HTR-8/SVneo (cell line): ENCODE results near the gene SVEP1.
A peak's percentile ranks its signal among the peaks of the same experiment; 100 is the strongest.
"Not testable (repeated sequence)": the region's sequence is repeated elsewhere in the genome, so short reads cannot be mapped to it uniquely, and the experiment has no call there.

Experiments used
- DNase-seq: peaks from one replicate; pipeline ENCODE4 v3.0.0; 2011; ENCODE audit warnings: low spot score, mixed read lengths; ENCODE audit not compliant: insufficient read length
- FAIRE-seq: peaks from 2 replicates; lab custom pipeline; 2011; peaks lifted over from hg19 to GRCh38; lab: Jason Lieb, UNC

SVEP1 gene

DNA sequence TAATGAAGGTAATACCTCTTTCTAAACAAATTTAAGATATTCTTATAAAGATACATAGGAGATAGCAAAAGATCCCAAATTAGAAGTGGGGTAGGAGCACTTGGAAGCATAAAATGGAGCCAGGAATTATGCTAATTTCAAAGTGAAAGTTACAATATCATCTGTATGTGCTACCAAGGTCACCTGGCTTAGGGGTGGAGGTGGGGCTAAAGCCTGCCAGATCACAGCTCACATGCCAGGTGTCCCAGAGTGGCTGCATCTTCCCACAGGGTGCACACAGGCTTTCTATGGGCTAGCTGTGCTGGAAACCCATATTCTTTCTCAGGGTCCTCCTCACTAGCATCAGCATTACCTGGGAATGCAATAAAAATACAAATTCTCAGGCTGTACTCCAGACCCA lies 123.7 kb downstream of the SVEP1 start:
- FAIRE-seq = no peak
- no peak for DNase-seq

DNA sequence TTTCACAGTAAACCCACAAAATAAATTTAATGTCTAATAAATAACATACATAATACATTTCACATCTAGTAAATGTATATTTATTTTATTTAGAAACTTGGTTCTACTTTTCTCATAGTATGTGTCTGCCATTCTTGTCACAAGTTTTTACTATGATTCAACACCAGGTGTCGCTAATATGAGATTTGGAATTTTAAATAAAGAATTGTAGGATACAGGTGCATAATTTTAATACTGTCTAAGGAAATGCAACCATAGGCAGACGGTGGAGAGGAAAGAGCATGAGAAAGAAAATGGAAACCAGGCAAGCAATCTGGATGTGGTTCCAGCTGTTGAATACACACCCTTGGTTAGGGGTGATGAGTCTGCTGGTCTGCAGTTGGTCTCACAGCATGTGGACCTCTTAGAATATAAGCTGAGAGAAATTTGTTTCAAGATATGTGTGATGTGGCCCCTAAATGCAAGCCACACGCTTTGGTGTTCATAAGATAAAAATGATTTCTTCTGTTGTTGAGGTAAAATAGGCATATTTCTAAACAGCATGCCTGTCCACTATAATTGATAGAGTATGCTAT lies 127.2 kb downstream of the SVEP1 start:
- FAIRE-seq (no peak), DNase-seq (no peak)

DNA sequence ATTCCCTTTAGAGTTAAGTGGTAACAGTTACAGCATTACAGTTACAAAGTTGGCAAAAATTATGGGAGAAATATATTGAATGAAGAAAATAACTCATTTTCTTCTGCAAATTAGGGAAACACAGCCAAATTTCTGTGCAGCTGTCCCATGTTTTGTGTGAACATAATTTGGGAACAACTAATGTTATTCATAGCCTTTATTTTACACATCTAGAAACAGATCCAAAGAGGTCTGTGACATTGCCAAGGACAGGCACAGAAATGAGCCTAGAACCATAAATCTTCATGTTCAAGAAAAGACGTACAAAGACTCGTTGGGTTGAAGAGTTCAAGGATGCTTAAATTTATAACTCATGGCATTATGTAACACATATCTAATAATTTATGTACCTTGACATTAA lies 127.8 kb downstream of the SVEP1 start:
- DNase-seq (no peak), FAIRE-seq (no peak)

DNA sequence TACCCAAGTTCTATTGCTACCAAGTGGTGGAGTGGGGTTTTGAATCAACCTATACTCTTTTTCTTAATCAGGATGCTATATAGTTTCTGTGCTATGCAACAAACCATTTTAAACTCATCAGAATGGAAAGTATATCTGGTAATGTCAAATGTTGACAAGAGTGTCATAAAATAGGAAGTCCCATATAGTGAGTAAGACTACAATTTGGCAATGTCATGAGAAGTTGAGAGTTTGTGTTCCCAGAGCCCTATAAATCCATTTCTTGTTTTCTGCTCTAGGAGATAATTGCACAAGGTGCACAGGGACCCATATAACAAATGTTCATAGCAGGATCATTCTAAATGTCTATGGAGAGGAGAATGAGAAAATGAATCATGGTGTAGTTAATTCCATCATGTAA lies 132.1 kb downstream of the SVEP1 start:
- FAIRE-seq = no peak
- no peak for DNase-seq

DNA sequence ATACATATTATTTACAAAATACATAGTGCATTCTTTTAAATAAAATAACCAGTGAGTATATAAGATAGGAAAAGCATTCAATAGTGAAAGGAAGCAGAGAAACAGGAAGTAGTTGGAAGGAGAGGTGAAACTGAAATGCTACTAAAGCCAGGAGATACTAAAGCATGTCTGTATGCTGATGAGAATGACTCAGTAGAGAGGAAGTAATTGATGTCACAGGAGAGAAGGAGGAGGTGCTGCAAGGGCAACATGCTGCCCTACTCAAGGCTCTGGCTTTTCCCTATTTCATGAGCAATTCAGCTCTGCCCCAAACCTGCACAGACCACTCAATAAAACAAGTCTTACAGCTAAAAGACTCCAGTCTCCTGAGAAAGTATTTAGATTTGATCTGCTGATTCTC lies 133.4 kb downstream of the SVEP1 start:
- DNase-seq (no peak), FAIRE-seq (no peak)

DNA sequence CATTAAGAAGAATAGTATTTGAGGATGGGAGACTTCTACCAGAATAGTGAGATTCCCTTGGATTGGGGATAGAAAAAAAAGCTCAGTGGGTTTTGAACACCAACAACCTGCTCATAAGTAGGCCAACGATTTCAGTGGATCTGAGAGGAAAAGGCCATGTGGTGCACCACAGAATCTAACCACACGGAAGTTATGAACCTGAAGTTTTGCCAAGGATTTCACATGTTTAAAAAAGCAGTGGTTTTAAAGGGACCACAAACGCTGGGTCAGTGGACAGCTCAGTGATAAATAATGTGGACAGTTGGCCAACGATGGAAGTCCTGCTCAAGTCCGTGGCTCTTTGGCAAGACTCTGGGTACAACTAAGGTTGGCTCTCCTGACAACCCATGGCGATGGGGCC lies 134.6 kb downstream of the SVEP1 start:
- DNase-seq = no peak
- no peak for FAIRE-seq

DNA sequence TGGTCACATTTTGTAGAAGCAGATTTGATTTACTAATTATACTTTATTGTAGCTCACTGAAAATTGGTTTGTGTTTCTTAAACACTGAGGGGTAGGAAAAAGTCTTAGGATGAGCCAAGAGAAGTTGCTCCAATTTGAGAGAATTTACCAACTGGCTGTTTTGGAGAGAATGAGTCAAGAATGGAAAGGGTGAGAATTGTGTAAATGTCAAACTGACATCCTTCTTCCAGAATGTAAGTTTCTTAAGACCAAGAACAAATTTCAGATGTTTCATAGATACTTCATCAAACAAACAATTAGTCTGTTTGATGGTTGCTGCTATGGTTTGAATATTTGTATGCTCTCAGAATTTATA lies 135.7 kb downstream of the SVEP1 start:
- no peak for DNase-seq
- FAIRE-seq = no peak

DNA sequence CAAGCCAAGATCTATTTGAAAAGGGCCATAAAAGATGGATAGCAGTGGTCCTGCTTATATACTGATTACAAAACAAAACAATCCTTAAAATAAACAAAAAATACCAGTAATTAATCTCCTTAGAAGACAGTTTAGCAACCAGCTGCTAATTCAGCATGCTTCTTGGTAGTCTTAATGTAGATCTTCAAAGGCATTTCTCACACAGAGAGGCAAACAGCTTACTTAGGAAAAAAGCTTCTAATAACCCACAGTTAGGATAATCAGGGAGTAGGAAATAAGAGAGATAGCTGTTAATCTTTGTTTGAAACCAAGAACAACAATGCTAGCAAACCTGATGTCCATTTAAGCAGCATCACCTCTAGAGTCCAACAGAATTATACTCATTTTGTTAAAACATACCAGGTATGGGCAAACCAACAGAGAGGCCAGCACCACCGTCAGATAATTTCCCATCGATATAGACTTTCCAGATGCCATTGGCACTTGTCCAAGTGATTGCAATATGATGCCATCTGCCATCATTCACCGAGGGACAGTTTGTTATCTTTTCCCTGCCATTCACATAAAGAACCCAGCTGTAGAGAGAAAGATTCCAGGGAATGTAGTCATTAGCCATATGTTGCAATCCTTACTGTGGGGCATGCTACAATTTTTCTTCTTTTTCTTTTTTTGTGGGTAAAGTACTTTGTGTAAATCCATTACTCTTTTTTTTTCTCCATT lies 136.2 kb downstream of the SVEP1 start:
- peak; percentile 73 for DNase-seq

DNA sequence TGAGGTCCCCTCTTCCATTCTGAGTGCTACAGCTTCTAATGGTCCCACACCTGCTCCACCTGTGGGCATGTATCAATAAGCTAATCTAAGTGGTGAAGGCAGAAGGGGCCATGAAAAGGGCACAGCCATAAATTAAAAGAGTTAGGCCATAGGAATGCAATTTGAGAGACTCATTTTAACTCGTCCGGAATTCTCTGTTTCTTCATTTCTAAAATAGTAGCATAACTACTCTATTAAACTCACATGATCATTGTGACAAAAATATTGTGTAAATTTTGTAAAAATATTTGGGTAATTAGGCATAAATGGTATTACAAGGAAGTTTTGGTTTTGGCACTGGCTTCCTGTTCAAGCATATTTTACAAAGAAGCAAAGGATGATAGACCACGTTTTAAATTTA lies 138.7 kb downstream of the SVEP1 start:
- no peak for FAIRE-seq

More for the DNA sequence above, 136.2 kb downstream of the SVEP1 start:
- FAIRE-seq = peak; percentile 79

DNA sequence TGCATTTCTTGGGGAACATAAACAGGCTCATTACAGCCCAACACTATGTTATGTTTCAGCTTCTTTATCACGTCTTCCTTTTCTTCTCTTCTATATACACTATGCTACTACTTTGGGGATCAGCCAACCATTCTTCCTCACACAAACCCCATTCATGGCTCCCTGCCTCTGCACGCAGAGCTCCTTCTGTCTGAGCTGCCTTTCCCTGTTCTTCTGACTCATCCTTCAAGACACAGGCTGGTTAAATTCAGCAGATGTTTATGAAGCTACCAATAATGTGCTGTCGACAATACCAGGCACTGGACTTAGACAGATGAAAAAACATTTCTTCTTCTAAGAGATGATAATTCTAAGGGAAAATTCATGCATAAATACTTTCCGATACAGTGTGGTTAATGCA lies 139.4 kb downstream of the SVEP1 start:
- no peak for DNase-seq
- peak; percentile 72 for FAIRE-seq

More for the DNA sequence above, 138.7 kb downstream of the SVEP1 start:
- no peak for DNase-seq

DNA sequence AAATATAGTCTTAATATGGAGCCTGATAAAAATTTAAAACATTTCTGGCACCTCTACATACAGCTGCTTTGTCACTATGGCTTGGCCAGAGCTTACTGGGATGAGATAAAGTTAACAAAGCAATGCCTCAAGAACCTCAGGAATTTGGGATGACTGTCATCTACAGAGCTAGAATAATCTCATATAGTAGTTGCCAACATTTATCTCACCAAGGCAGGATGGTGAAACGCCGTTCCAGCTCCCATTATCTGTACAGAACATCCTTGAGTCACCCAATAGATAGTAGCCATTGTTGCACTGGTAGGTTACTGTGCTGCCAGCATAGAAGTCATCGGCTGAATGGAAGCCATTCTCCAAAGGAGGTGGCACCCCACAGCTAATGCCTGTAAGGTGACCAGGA lies 147.3 kb downstream of the SVEP1 start:
- DNase-seq = no peak
- no peak for FAIRE-seq

DNA sequence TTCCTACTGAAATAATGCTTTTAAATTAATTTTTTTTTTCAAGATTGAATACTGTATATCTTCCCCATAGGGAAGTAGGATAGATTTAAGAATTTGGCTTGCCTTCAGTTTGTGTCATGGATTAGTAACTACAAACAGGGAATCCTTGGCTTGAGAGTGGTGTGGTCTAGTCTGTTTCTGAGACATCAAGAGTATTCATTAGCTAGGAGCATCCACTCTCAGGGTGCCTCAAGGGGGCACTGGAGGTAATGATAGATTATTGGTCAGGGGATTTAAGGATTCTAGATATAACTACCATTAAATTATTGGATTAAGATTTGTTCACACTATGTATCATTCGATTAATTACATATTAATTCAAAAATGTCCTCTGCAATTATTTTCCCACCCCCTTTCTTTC lies 150.1 kb downstream of the SVEP1 start:
- FAIRE-seq (no peak), DNase-seq (no peak)

DNA sequence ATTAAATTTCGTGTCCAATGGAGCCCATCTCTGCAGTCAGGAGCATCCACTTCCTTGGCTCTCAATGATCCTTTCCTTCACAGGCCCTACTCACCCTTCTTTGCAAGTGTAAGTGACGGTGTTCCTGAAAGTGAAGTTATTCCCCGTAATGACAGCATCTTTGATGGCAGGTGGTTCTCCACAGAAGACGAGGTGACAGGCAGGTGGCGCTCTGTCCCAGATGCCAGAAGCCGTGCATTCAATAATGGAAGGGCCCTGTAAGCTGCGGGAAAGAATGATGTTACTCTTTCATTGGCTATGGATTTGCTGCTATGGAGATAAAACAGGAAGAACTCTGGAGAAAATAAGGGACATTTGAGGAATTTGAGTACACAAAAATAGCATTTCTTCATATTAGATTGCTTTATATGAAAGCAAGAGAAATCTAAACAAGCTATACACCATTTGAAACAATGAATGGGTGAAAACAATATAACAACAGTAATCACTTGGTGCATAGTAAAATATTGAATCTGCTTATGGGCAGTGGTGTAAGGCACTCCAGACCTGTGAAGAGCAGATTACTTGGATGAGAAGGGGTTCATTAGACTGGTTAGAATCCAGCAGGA lies 151.9 kb downstream of the SVEP1 start:
- DNase-seq (no peak), FAIRE-seq (peak; percentile 72)

DNA sequence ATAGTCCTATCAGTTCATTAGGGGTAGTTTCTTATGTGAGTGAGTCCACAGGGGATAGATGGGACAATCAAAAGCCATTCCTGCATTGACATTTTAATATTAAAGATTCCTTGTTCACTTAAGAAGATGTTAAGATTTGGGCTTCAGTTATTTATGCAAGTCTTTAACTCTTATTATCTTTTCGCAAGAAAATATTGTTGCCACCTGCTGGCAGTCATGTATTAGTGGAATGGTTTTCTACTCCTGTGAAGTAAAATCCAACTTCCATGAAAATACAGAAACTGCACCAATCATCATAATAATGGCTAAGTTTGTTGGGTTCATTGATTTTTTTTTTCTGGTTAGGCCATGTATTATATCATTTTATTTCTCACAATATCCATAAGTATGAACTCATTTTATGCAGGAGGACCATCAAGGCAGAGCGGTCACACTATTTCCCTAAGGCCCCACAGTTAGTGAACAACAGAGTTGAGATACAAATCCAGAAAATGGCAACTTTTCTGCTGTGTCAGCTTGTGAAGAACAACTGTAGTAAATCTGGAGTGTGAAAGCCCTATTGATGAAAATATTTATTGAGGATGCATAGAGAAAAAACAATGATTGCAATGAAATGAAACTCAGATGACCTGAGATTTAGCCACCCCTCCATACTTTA lies 153.4 kb downstream of the SVEP1 start:
- no peak for DNase-seq
- no peak for FAIRE-seq

DNA sequence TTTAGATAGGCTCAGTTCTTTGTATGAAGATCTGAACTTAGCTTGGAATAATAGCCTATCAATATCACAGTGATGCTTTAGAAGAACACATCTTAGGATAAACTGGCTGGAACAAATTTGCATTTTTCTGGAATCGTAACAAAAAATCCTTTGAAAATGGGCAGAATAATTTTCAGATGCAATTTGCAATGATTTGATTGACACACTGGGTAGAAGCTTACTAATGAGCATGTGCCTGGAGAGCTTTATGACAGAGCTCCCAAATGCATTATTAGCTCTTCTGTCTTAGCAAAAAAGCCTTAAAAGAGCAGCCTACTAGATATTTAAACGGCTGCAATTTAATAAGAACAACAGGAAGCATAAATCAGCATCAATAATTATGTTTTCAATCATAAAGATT lies 165.1 kb downstream of the SVEP1 start:
- FAIRE-seq (no peak), DNase-seq (no peak)

DNA sequence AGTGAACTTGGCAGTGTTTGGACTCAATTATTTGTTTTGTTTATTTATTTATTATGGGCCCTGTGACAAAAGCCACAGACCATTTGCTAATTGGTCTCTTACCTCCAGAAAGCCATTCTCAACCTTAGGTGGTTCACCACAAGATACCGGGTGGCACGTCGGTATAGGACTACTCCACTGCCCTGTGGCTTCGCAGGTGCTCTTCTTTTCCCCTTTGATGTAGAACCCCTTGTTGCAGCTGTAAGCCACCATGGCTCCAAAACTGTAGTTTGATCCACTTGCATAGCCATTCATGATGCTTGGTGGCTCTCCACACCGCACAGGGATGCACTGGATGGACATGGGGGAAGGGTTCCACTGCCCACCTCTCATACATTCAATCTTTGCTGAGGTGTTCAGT lies 168.6 kb downstream of the SVEP1 start:
- FAIRE-seq (no peak), DNase-seq (no peak)

DNA sequence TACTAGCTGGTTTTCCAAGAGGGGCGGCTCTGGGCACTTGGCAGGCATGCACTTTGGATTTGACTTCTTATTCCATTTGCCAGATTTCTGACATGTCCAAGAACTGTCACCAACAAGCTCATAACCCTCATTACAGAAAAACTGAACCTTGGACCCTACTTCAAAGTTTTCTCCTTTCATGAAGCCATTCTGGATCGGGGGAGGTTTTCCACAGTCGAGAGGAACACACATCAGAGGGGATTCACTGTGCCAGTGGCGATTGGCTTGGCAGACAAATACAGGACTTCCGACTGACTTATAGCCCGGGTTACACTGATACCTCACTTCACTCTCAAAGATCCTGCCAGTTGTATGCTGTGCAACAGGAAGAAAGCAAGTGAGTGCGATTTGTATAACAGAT lies 170.9 kb downstream of the SVEP1 start:
- no peak for DNase-seq
- FAIRE-seq = no peak

DNA sequence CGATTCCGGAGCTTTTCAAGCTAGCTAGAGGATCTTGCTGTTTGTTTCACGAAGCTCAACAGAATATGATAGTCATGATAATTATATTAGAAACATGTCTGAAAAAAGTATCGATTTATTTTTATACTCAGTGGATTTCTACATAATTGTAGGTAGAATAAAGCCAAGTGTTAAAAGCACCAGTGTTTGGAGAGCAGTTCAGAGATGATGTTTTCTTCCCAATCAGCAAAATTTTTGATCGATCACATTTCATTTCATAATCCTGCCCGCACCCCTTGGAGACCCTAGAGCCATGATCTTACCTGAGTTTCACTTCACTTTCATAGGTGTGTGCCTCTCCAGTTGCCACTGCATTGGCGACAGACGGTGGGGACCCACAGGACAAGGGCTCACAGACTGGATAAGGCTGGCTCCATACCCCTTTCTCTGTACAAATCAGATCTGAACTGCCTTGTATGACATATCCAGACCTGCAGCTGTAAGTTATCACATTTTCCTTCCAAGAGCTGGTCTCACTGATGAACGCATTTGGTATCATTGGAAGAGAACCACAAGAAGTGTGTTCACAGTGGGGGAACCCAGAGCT lies 173.6 kb downstream of the SVEP1 start:
- no peak for FAIRE-seq
- DNase-seq = no peak

DNA sequence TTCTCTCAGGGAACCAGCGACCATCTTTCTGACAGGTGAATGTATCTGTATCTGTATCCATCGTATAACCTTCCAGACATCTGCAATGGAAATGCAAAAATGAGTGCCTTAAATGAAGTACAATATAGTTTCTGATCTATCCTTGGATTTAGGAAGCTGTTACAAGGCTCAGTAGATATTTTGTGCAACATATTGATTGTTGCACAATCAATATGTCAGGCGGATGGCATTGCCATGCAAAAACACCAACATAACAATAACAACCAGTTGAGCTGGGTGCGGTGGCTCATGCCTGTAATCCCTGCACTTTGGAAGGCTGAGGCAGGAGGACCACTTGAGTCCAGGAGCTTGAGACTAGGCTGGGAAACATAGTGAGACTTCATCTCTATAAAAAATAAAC lies 175.1 kb downstream of the SVEP1 start:
- FAIRE-seq (no peak), DNase-seq (no peak)

DNA sequence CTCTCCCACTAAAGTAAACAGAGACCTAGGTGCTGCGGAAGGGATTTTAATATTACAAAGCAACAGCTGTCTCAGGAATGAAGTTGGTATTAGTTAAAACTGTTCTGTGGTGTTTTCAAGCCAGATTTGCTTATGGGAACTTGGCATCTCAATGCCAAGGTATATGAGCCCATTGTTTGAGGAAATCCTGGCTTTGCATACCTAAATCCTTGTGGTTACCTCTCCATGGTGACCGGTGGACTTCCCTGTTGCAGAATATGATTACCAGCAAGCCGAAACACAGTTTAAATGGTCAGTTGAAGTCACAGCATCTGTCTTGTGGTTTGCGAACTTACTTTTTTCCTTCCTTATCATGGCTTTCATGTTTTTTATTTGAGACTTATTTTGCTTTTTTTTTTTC lies 179.6 kb downstream of the SVEP1 start:
- FAIRE-seq (no peak), DNase-seq (no peak)

DNA sequence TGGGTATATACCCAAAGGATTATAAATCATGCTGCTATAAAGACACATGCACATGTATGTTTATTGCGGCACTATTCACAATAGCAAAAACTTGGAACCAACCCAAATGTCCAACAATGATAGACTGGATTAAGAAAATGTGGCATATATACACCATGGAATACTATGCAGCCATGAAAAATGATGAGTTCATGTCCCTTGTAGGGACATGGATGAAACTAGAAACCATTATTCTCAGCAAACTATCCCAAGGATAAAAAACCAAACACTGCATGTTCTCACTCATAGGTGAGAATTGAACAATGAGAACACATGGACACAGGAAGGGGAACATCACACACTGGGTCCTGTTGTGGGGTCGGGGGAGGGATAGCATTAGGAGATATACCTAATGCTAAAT lies 180.5 kb downstream of the SVEP1 start:
- not testable (repeated sequence) for FAIRE-seq, DNase-seq
